ENCODE results near the gene MOB1B.
A peak's percentile ranks its signal among the peaks of the same experiment; 100 is the strongest.

The MOB1B gene

GRCh38 chr4:70946939-70947338 lies 44.8 kb downstream of the MOB1B start:
- CTCF ChIA-PET, result interaction anchor here (0.8 to 1.6 kb wide), 3 partner anchors 10 to 299 kb away, joined by 3 to 4 read pairs (median 3); no protein-coding TSS in a partner anchor
- Histone ChIP-seq H3K9me3 (ENCODE audit: control extremely low read depth in 1 of 5, control insufficient read depth in 4 of 5, insufficient read depth in 2 of 5, low read depth in 1 of 5, low read length in 4 of 5) (no peaks in the 10 kb centered on the region), H3K36me3 (ENCODE audit: control insufficient read depth in 4 of 4, insufficient read depth in 4 of 4, low read length in 3 of 4) (no peaks in the 10 kb centered on the region), H3K4me1 (ENCODE audit: control extremely low read depth in 1 of 4, control insufficient read depth in 4 of 4, insufficient read depth in 4 of 4, low read length in 3 of 4) (peaks cover 13 to 47% (median 29%) of the 10 kb centered on the region in 4 experiments), H3K27ac (ENCODE audit: insufficient read depth in 1 of 2, low read depth in 1 of 2, low read length in 2 of 2, poor library complexity in 1 of 2, severe bottlenecking in 2 of 2) (no peak overlapping the region), H3K4me3 (ENCODE audit: control insufficient read depth in 1 of 7, extremely low read depth in 1 of 7, insufficient read depth in 4 of 7, low read depth in 2 of 7, low read length in 6 of 7) (no peak overlapping the region), H3K27me3 (replicated peaks in 2 of 5; ENCODE audit: control insufficient read depth in 4 of 5, insufficient read depth in 5 of 5, low read length in 4 of 5) (no peaks in the 10 kb centered on the region)
- 90% methylated on average over 2 of the region's 4 CpGs for WGBS (ENCODE audit: insufficient coverage)
- POLR2A ChIA-PET, result no interaction called here
- no peak for DNase-seq

- CTCF ChIA-PET, result interaction anchor here (1.0 to 1.8 kb wide), 6 partner anchors 9 to 59 kb away, joined by 3 to 7 read pairs (median 4); no protein-coding TSS in a partner anchor
- peaks cover 0 to 3% (median 0%) of the 10 kb centered on the region in 4 experiments for H3K36me3 ChIP-seq (ENCODE audit: control insufficient read depth in 4 of 4, insufficient read depth in 4 of 4, low read length in 3 of 4)
- no peaks in the 10 kb centered on the region for H3K27me3 ChIP-seq (replicated peaks in 2 of 5; ENCODE audit: control insufficient read depth in 4 of 5, insufficient read depth in 5 of 5, low read length in 4 of 5)
- no peak overlapping the region for H3K27ac ChIP-seq (ENCODE audit: insufficient read depth in 1 of 2, low read depth in 1 of 2, low read length in 2 of 2, poor library complexity in 1 of 2, severe bottlenecking in 2 of 2)
- peak overlapping the region in 1 of 7 experiments; percentile 11 for H3K4me3 ChIP-seq (ENCODE audit: control insufficient read depth in 1 of 7, extremely low read depth in 1 of 7, insufficient read depth in 4 of 7, low read depth in 2 of 7, low read length in 6 of 7)
- POLR2A ChIA-PET, result no interaction called here
- no peaks in the 10 kb centered on the region for H3K9me3 ChIP-seq (ENCODE audit: control extremely low read depth in 1 of 5, control insufficient read depth in 4 of 5, insufficient read depth in 2 of 5, low read depth in 1 of 5, low read length in 4 of 5)
- 55% methylated on average over 2 of the region's 5 CpGs for WGBS (ENCODE audit: insufficient coverage)
- peaks cover 13 to 46% (median 27%) of the 10 kb centered on the region in 4 experiments for H3K4me1 ChIP-seq (ENCODE audit: control extremely low read depth in 1 of 4, control insufficient read depth in 4 of 4, insufficient read depth in 4 of 4, low read length in 3 of 4)
- no peak for DNase-seq
Measured at GRCh38 chr4:70948665-70949260, 46.6 kb downstream of the MOB1B start.

GRCh38 chr4:70954032-70954431 lies 51.9 kb downstream of the MOB1B start:
- CTCF ChIA-PET, result interaction anchor here (0.7 to 1.0 kb wide), 2 partner anchors 11 to 134 kb away, joined by 3 read pairs; no protein-coding TSS in a partner anchor
- H3K9me3 ChIP-seq (ENCODE audit: control extremely low read depth in 1 of 5, control insufficient read depth in 4 of 5, insufficient read depth in 2 of 5, low read depth in 1 of 5, low read length in 4 of 5), result no peaks in the 10 kb centered on the region
- peak in 1 of 3 donors; percentile 45 for DNase-seq
- POLR2A ChIA-PET, result interaction anchor here (1.0 kb wide), 1 partner anchor 11 kb away, joined by 3 read pairs; no protein-coding TSS in a partner anchor
- no peaks in the 10 kb centered on the region for H3K27me3 ChIP-seq (replicated peaks in 2 of 5; ENCODE audit: control insufficient read depth in 4 of 5, insufficient read depth in 5 of 5, low read length in 4 of 5)
- no peak overlapping the region for H3K4me3 ChIP-seq (ENCODE audit: control insufficient read depth in 1 of 7, extremely low read depth in 1 of 7, insufficient read depth in 4 of 7, low read depth in 2 of 7, low read length in 6 of 7)
- H3K27ac ChIP-seq (ENCODE audit: insufficient read depth in 1 of 2, low read depth in 1 of 2, low read length in 2 of 2, poor library complexity in 1 of 2, severe bottlenecking in 2 of 2), result no peak overlapping the region
- WGBS (ENCODE audit: insufficient coverage), result no CpG with 5 or more reads among the region's 1 CpG
- peaks cover under 1 to 5% (median 2%) of the 10 kb centered on the region in 4 experiments for H3K36me3 ChIP-seq (ENCODE audit: control insufficient read depth in 4 of 4, insufficient read depth in 4 of 4, low read length in 3 of 4)
- H3K4me1 ChIP-seq (ENCODE audit: control extremely low read depth in 1 of 4, control insufficient read depth in 4 of 4, insufficient read depth in 4 of 4, low read length in 3 of 4), result peaks cover 0 to 11% (median 4%) of the 10 kb centered on the region in 4 experiments

GRCh38 chr4:70956549-70957210 lies 54.5 kb downstream of the MOB1B start:
- Histone ChIP-seq H3K27ac (ENCODE audit: insufficient read depth in 1 of 2, low read depth in 1 of 2, low read length in 2 of 2, poor library complexity in 1 of 2, severe bottlenecking in 2 of 2) (no peak overlapping the region), H3K4me1 (ENCODE audit: control extremely low read depth in 1 of 4, control insufficient read depth in 4 of 4, insufficient read depth in 4 of 4, low read length in 3 of 4) (peaks cover 0 to 10% (median 1%) of the 10 kb centered on the region in 4 experiments), H3K27me3 (replicated peaks in 2 of 5; ENCODE audit: control insufficient read depth in 4 of 5, insufficient read depth in 5 of 5, low read length in 4 of 5) (no peaks in the 10 kb centered on the region), H3K4me3 (ENCODE audit: control insufficient read depth in 1 of 7, extremely low read depth in 1 of 7, insufficient read depth in 4 of 7, low read depth in 2 of 7, low read length in 6 of 7) (no peak overlapping the region), H3K9me3 (ENCODE audit: control extremely low read depth in 1 of 5, control insufficient read depth in 4 of 5, insufficient read depth in 2 of 5, low read depth in 1 of 5, low read length in 4 of 5) (no peaks in the 10 kb centered on the region), H3K36me3 (ENCODE audit: control insufficient read depth in 4 of 4, insufficient read depth in 4 of 4, low read length in 3 of 4) (peaks cover 13 to 21% (median 13%) of the 10 kb centered on the region in 4 experiments)
- WGBS (ENCODE audit: insufficient coverage), result no CpG with 5 or more reads among the region's 5 CpGs
- no peak for DNase-seq
- ChIA-PET CTCF (interaction anchor here (1.6 to 5.2 kb wide), 2 partner anchors 10 to 14 kb away, joined by 4 to 22 read pairs; no protein-coding TSS in a partner anchor), POLR2A (no interaction called here)

GRCh38 chr4:70958681-70959080 lies 56.5 kb downstream of the MOB1B start:
- DNase-seq, result no peak
- peaks cover 0 to 6% (median 1%) of the 10 kb centered on the region in 4 experiments for H3K4me1 ChIP-seq (ENCODE audit: control extremely low read depth in 1 of 4, control insufficient read depth in 4 of 4, insufficient read depth in 4 of 4, low read length in 3 of 4)
- peaks cover 13 to 23% (median 17%) of the 10 kb centered on the region in 4 experiments for H3K36me3 ChIP-seq (ENCODE audit: control insufficient read depth in 4 of 4, insufficient read depth in 4 of 4, low read length in 3 of 4)
- H3K4me3 ChIP-seq (ENCODE audit: control insufficient read depth in 1 of 7, extremely low read depth in 1 of 7, insufficient read depth in 4 of 7, low read depth in 2 of 7, low read length in 6 of 7), result no peak overlapping the region
- WGBS (ENCODE audit: insufficient coverage), result 100% methylated on average over 2 of the region's 3 CpGs
- no peaks in the 10 kb centered on the region for H3K27me3 ChIP-seq (replicated peaks in 2 of 5; ENCODE audit: control insufficient read depth in 4 of 5, insufficient read depth in 5 of 5, low read length in 4 of 5)
- ChIA-PET CTCF (interaction anchor here (0.9 to 5.2 kb wide), 3 partner anchors 9 to 31 kb away, joined by 3 to 22 read pairs (median 4); no protein-coding TSS in a partner anchor), POLR2A (no interaction called here)
- no peaks in the 10 kb centered on the region for H3K9me3 ChIP-seq (ENCODE audit: control extremely low read depth in 1 of 5, control insufficient read depth in 4 of 5, insufficient read depth in 2 of 5, low read depth in 1 of 5, low read length in 4 of 5)
- H3K27ac ChIP-seq (ENCODE audit: insufficient read depth in 1 of 2, low read depth in 1 of 2, low read length in 2 of 2, poor library complexity in 1 of 2, severe bottlenecking in 2 of 2), result no peak overlapping the region

- ChIA-PET CTCF (interaction anchor here (0.6 to 3.7 kb wide), 5 partner anchors 9 to 94 kb away, joined by 3 to 22 read pairs (median 4); no protein-coding TSS in a partner anchor), POLR2A (no interaction called here)
- no peaks in the 10 kb centered on the region for H3K9me3 ChIP-seq (ENCODE audit: control extremely low read depth in 1 of 5, control insufficient read depth in 4 of 5, insufficient read depth in 2 of 5, low read depth in 1 of 5, low read length in 4 of 5)
Measured at GRCh38 chr4:70969076-70969475, 66.9 kb downstream of the MOB1B start.

More at GRCh38 chr4:70969076-70969475, 66.9 kb downstream of the MOB1B start:
- H3K36me3 ChIP-seq (ENCODE audit: control insufficient read depth in 4 of 4, insufficient read depth in 4 of 4, low read length in 3 of 4), result peaks cover 0 to 7% (median 1%) of the 10 kb centered on the region in 4 experiments
- H3K4me1 ChIP-seq (ENCODE audit: control extremely low read depth in 1 of 4, control insufficient read depth in 4 of 4, insufficient read depth in 4 of 4, low read length in 3 of 4), result peaks cover 22 to 35% (median 27%) of the 10 kb centered on the region in 4 experiments
- no peak overlapping the region for H3K4me3 ChIP-seq (ENCODE audit: control insufficient read depth in 1 of 7, extremely low read depth in 1 of 7, insufficient read depth in 4 of 7, low read depth in 2 of 7, low read length in 6 of 7)
- no peak overlapping the region for H3K27ac ChIP-seq (ENCODE audit: insufficient read depth in 1 of 2, low read depth in 1 of 2, low read length in 2 of 2, poor library complexity in 1 of 2, severe bottlenecking in 2 of 2)
- no peaks in the 10 kb centered on the region for H3K27me3 ChIP-seq (replicated peaks in 2 of 5; ENCODE audit: control insufficient read depth in 4 of 5, insufficient read depth in 5 of 5, low read length in 4 of 5)
- WGBS (ENCODE audit: insufficient coverage), result 93% methylated on average over 3 of the region's 7 CpGs
- no peak for DNase-seq
